HepG2 (cell line): ENCODE data around the gene LRIT2. TPM values are rescaled to one million over a fixed set of nuclear protein-coding genes. Genes with fewer than 3 reads are reported as not detected.

Experiments
- ATAC-seq: fragments of 200-7000 bp; cut with Tn5 transposase; 3 replicates; pipeline ENCODE4 v1.9.1; 2020; ENCODE audit warnings: mild to moderate bottlenecking, moderate library complexity
- BruUV-seq: library from RNA; stranded (reverse); fragments of 400-500 nt; replicated peaks from 2 replicates; lab custom pipeline; 2021; lab: Mats Ljungman, UMichigan
- CTCF ChIA-PET: fragments of 300-600 bp; formaldehyde crosslinking; extraction: SDS; loops from one replicate; lab custom pipeline; 2021; ENCODE audit warnings: low total read pairs, inconsistent platforms, low intra/inter-chr PET ratio; lab: Yijun Ruan, JAX
- POLR2A ChIA-PET: fragments of 350-600 bp; sonication (Branson Sonifier 250); formaldehyde crosslinking; loops from one replicate; lab custom pipeline; 2020; ENCODE audit warnings: antibody characterized with exemption, inconsistent platforms; lab: Yijun Ruan, JAX
- DNase-seq: peaks from one replicate; pipeline ENCODE4 v3.0.0-alpha.2; 2015; ENCODE audit warnings: low spot score
- FAIRE-seq: peaks from 3 replicates; lab custom pipeline; 2011; peaks lifted over from hg19 to GRCh38; lab: Jason Lieb, UNC
- H2AFZ ChIP-seq: one replicate; pipeline ENCODE4 v1.6.1; 2011; ENCODE audit warnings: low read length, inconsistent platforms
- H3K27ac ChIP-seq: fragments of 300-600 bp; 3 replicates; pipeline ENCODE4 v1.8.0; 2011; ENCODE audit warnings: mixed run types, mild to moderate bottlenecking, mixed read lengths, low read length, inconsistent platforms; ENCODE audit not compliant: insufficient read depth; ENCODE audit errors: extremely low read length
- H3K27me3 ChIP-seq, 2 experiments: fragments of 200-600 bp in 1 of 2; 2 replicates in 1 of 2; 3 replicates in 1 of 2; pipeline versions ENCODE4 v1.6.0 to v1.8.0; 2011; ENCODE audit warnings: low read length in 2 of 2, mild to moderate bottlenecking in 2 of 2, moderate library complexity in 2 of 2, inconsistent platforms in 1 of 2; ENCODE audit not compliant: insufficient read depth in 2 of 2, control insufficient read depth in 1 of 2
- H3K36me3 ChIP-seq, 2 experiments: fragments of 200-600 bp in 1 of 2; replicated peaks in 1 of 2; 2 replicates in 1 of 2; 3 replicates in 1 of 2; pipeline versions ENCODE4 v1.5.1 to v1.8.0; 2011; ENCODE audit warnings: low read length in 2 of 2, inconsistent platforms in 1 of 2; ENCODE audit not compliant: insufficient read depth in 2 of 2, control insufficient read depth in 1 of 2
- H3K4me1 ChIP-seq: 2 replicates; pipeline ENCODE4 v1.5.1; 2012; ENCODE audit warnings: low read length, inconsistent platforms; ENCODE audit not compliant: insufficient read depth
- H3K4me2 ChIP-seq: 2 replicates; pipeline ENCODE4 v1.6.0; 2011; ENCODE audit warnings: low read depth, low read length, inconsistent platforms
- H3K4me3 ChIP-seq, 3 experiments: fragments of 200-600 bp in 1 of 3; sonication (generic), shearing (Covaris generic) in 1 of 3; replicated peaks in 1 of 3; 2 replicates each; pipeline ENCODE4 v1.5.1; 2011 to 2016; ENCODE audit warnings: low read length in 3 of 3, inconsistent platforms in 2 of 3, low read depth in 2 of 3, mild to moderate bottlenecking in 2 of 3, control low read depth in 1 of 3, mixed read lengths in 1 of 3; ENCODE audit not compliant: insufficient read depth in 1 of 3
- H3K79me2 ChIP-seq: one replicate; pipeline ENCODE4 v1.6.1; 2011; ENCODE audit warnings: low read length, inconsistent platforms; ENCODE audit not compliant: insufficient read depth
- H3K9ac ChIP-seq: 2 replicates; pipeline ENCODE4 v1.6.0; 2011; ENCODE audit warnings: mild to moderate bottlenecking, low read depth, low read length, inconsistent platforms; ENCODE audit not compliant: insufficient read depth
- H3K9me3 ChIP-seq: 2 replicates; pipeline ENCODE4 v1.5.1; 2012; ENCODE audit warnings: mild to moderate bottlenecking, low read length
- H4K20me1 ChIP-seq: 2 replicates; pipeline ENCODE4 v1.6.0; 2011; ENCODE audit warnings: inconsistent platforms, mild to moderate bottlenecking, low read length, moderate library complexity; ENCODE audit not compliant: insufficient read depth
- CEBPB ChIP-seq: IDR thresholded peaks from 2 replicates; pipeline ENCODE4 v1.6.1; 2011; ENCODE audit warnings: low read depth, low read length, improper control_type of control experiment, borderline replicate concordance
- CEBPG ChIP-seq: IDR thresholded peaks from 2 replicates; pipeline ENCODE4 v1.6.1; 2016
- FOXA3 ChIP-seq: IDR thresholded peaks from 2 replicates; pipeline ENCODE4 v1.6.1; 2016; ENCODE audit warnings: missing genetic modification reagents, missing compliant biosample characterization
- HNF4A ChIP-seq: sonication (generic); formaldehyde crosslinking; IDR thresholded peaks from 2 replicates; pipeline ENCODE4 v1.4.0; 2020; ENCODE audit warnings: missing genetic modification reagents
- HOXA7 ChIP-seq: sonication (generic); formaldehyde crosslinking; IDR thresholded peaks from 2 replicates; pipeline ENCODE4 v1.8.1; 2022; ENCODE audit warnings: mild to moderate bottlenecking, missing genetic modification reagents, moderate library complexity
- NR2F1 ChIP-seq, 2 experiments: fragments of 450-650 bp in 1 of 2; formaldehyde crosslinking in 1 of 2; IDR thresholded peaks; 2 replicates each; pipeline versions ENCODE4 v1.5.0 to v1.6.1; 2016 to 2020; ENCODE audit warnings: mild to moderate bottlenecking in 1 of 2, missing compliant biosample characterization in 1 of 2, missing genetic modification reagents in 1 of 2, moderate library complexity in 1 of 2
- NR2F6 ChIP-seq, 2 experiments: IDR thresholded peaks; 2 replicates each; pipeline ENCODE4 v1.6.1; 2016; ENCODE audit warnings: antibody characterized with exemption in 1 of 2, mild to moderate bottlenecking in 1 of 2
- SMC3 ChIP-seq: IDR thresholded peaks from 2 replicates; pipeline ENCODE4 v1.6.1; 2011; ENCODE audit warnings: low read length, improper control_type of control experiment
- ZFP37 ChIP-seq: sonication (generic); formaldehyde crosslinking; IDR thresholded peaks from 2 replicates; pipeline ENCODE4 v1.4.0; 2020; ENCODE audit warnings: missing genetic modification reagents, borderline replicate concordance
- WGBS: methylation state at CpG from one replicate; pipeline ENCODE4 v1.1.6; 2017; ENCODE audit warnings: low lambda C conversion rate; 5-methylcytosine and 5-hydroxymethylcytosine counted together
- in situ Hi-C: cut with HindIII; loops from 2 replicates; pipeline ENCODE4 v1.10.0; 2017; ENCODE audit warnings: low pct_unique_long_range_greater_than_20kb; ENCODE audit not compliant: extremely low pct_ligation_motif_present
- intact Hi-C: fragments of 100-400 bp; cut with micrococcal nuclease; formaldehyde crosslinking; loops from one replicate; pipeline ENCODE4 v1.10.0; 2022; ENCODE audit not compliant: unreplicated experiment
- polyA plus RNA-seq, 8 experiments: library from polyadenylated mRNA; depleted of rRNA in 3 of 8; stranded (reverse) in 7 of 8; unstranded in 1 of 8; fragments of >200 nt; fragmentation: Illumina TruSeq in 4 of 8; extraction: Trizol in 4 of 8; gene quantifications; 2 replicates each; pipeline versions ENCODE4 v1.2.1 to v1.2.3, GENCODE V29; 2011 to 2016; ENCODE audit warnings: low read depth in 4 of 8, missing spikeins in 1 of 8, mixed read lengths in 1 of 8; ENCODE audit not compliant: insufficient read depth in 1 of 8
- total RNA-seq, 5 experiments: library from RNA; depleted of rRNA; stranded (reverse); fragments of >200 nt; fragmentation: Illumina TruSeq; extraction: Trizol; gene quantifications; 2 replicates each; pipeline ENCODE4 v1.2.3, GENCODE V29; 2016; ENCODE audit warnings: low read depth in 1 of 5
- TF ChIP-seq, protein P1 (sequence below): sonication (generic); formaldehyde crosslinking; IDR thresholded peaks from 2 replicates; pipeline ENCODE4 v1.5.0; 2020; ENCODE audit warnings: mild to moderate bottlenecking, missing genetic modification reagents, moderate library complexity
- TF ChIP-seq, protein P2 (sequence below): sonication (generic); formaldehyde crosslinking; IDR thresholded peaks from 2 replicates; pipeline ENCODE4 v1.4.0; 2020; ENCODE audit warnings: low read depth, missing genetic modification reagents
- TF ChIP-seq, protein P3 (sequence below): sonication (generic); formaldehyde crosslinking; IDR thresholded peaks from 2 replicates; pipeline ENCODE4 v1.8.0; 2022; ENCODE audit warnings: mild to moderate bottlenecking, missing genetic modification reagents; ENCODE audit not compliant: insufficient replicate concordance

LRIT2 gene
- total and polyA plus RNA-seq, 2 of the 13 experiments (the other 11 are each of a cell fraction or from before 2014, with no cell fraction given) = not detected

DNA sequence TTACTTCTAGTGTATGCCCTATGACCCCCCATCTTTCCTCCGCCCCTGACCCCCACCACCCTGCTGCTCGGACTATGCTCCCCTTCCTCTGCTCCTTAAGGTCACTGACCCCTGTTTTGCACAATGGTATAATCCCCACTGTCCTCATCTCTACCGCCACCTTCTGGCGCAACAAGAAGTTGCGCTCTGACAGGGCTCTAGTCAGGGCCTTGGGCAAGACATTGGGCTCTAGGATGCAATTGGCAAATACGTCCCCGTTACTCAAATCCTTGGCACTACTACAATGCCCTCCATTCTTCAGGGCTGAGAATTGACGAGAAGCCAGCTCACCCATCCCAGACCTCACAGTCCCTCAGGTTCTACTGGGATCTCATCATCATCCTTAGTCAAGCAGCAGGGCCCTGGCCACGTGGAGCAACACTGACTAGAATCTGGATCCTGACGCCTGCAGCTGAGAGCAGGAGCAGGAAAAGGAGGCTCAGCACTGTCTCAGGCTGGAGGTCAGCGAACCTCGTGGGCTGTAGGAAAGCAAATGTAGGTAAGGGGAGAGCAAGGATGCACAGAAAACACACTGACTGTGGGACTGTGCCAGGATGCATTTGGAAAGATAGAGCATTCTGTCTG lies 10.6 kb downstream of the LRIT2 start:
- H3K79me2 ChIP-seq = no peaks in the 10 kb centered on the region
- DNase-seq = peak; percentile 24
- H3K27ac ChIP-seq = no peak overlapping the region
- H4K20me1 ChIP-seq = no peaks in the 10 kb centered on the region
- H2AFZ ChIP-seq = no peak overlapping the region
- H3K27me3 ChIP-seq = no peaks in the 10 kb centered on the region; a peak in 1 of 5 replicates
- TF ChIP-seq SMC3 = 0 out of 2 replicates have a peak, but pooled peaks have one; percentile 9
- TF ChIP-seq HOXA7 (CRISPR knock-in tag) = no peak
- peak; percentile 33; the same call in 1 of the 2 replicates for TF ChIP-seq HNF4A (CRISPR knock-in tag)
- 0 out of 2 replicates have a peak, but pooled peaks have one; percentile 0 for TF ChIP-seq CEBPB
- no peak for TF ChIP-seq ZFP37 (CRISPR knock-in tag)
- TF ChIP-seq FOXA3 (CRISPR knock-in tag) = no peak
- TF ChIP-seq, protein P1, sequence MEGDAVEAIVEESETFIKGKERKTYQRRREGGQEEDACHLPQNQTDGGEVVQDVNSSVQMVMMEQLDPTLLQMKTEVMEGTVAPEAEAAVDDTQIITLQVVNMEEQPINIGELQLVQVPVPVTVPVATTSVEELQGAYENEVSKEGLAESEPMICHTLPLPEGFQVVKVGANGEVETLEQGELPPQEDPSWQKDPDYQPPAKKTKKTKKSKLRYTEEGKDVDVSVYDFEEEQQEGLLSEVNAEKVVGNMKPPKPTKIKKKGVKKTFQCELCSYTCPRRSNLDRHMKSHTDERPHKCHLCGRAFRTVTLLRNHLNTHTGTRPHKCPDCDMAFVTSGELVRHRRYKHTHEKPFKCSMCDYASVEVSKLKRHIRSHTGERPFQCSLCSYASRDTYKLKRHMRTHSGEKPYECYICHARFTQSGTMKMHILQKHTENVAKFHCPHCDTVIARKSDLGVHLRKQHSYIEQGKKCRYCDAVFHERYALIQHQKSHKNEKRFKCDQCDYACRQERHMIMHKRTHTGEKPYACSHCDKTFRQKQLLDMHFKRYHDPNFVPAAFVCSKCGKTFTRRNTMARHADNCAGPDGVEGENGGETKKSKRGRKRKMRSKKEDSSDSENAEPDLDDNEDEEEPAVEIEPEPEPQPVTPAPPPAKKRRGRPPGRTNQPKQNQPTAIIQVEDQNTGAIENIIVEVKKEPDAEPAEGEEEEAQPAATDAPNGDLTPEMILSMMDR (CRISPR knock-in tag) = peak; percentile 42
- peak; percentile 50; the same call in 1 of the 2 replicates for TF ChIP-seq NR2F6 (IDR thresholded peaks at IDR 0.05)
- peak; percentile 59 for TF ChIP-seq NR2F6 (CRISPR knock-in tag; IDR thresholded peaks at IDR 0.05)
- TF ChIP-seq, protein P2, sequence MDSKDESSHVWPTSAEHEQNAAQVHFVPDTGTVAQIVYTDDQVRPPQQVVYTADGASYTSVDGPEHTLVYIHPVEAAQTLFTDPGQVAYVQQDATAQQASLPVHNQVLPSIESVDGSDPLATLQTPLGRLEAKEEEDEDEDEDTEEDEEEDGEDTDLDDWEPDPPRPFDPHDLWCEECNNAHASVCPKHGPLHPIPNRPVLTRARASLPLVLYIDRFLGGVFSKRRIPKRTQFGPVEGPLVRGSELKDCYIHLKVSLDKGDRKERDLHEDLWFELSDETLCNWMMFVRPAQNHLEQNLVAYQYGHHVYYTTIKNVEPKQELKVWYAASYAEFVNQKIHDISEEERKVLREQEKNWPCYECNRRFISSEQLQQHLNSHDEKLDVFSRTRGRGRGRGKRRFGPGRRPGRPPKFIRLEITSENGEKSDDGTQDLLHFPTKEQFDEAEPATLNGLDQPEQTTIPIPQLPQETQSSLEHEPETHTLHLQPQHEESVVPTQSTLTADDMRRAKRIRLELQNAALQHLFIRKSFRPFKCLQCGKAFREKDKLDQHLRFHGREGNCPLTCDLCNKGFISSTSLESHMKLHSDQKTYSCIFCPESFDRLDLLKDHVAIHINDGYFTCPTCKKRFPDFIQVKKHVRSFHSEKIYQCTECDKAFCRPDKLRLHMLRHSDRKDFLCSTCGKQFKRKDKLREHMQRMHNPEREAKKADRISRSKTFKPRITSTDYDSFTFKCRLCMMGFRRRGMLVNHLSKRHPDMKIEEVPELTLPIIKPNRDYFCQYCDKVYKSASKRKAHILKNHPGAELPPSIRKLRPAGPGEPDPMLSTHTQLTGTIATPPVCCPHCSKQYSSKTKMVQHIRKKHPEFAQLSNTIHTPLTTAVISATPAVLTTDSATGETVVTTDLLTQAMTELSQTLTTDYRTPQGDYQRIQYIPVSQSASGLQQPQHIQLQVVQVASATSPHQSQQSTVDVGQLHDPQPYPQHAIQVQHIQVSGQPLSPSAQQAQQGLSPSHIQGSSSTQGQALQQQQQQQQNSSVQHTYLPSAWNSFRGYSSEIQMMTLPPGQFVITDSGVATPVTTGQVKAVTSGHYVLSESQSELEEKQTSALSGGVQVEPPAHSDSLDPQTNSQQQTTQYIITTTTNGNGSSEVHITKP (CRISPR knock-in tag) = peak; percentile 57; the same call in 1 of the 2 replicates
- TF ChIP-seq, protein P3, sequence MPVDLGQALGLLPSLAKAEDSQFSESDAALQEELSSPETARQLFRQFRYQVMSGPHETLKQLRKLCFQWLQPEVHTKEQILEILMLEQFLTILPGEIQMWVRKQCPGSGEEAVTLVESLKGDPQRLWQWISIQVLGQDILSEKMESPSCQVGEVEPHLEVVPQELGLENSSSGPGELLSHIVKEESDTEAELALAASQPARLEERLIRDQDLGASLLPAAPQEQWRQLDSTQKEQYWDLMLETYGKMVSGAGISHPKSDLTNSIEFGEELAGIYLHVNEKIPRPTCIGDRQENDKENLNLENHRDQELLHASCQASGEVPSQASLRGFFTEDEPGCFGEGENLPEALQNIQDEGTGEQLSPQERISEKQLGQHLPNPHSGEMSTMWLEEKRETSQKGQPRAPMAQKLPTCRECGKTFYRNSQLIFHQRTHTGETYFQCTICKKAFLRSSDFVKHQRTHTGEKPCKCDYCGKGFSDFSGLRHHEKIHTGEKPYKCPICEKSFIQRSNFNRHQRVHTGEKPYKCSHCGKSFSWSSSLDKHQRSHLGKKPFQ = no peak
- 0 out of 4 replicates have a peak, but pooled peaks of 1 of the 2 experiments have one; percentile 44 for TF ChIP-seq NR2F1 (CRISPR knock-in tag; IDR thresholded peaks at IDR 0.05)
- TF ChIP-seq CEBPG = 0 out of 2 replicates have a peak, but pooled peaks have one; percentile 15
- TF ChIP-seq, all 625 proteins: peak for 8
- Histone ChIP-seq H3K4me1 (no peaks in the 10 kb centered on the region), H3K9me3 (peaks cover 6% of the 10 kb centered on the region; the same call in 1 of the 2 replicates), H3K4me3 (no peak overlapping the region), H3K4me2 (no peak overlapping the region), H3K9ac (no peak overlapping the region), H3K36me3 (no peaks in the 10 kb centered on the region)
- FAIRE-seq (no peak), ATAC-seq (peak; percentile 72)
- in situ Hi-C loops = no loop called here
- no TSS peak for BruUV-seq
- 14% methylated on average over 12 of the region's 12 CpGs for WGBS
- intact Hi-C loops = no loop called here
- POLR2A ChIA-PET = interaction anchor here (1.4 kb wide), 1 partner anchor 75 kb away, joined by 3 read pairs; no protein-coding TSS in a partner anchor
- CTCF ChIA-PET = no interaction called here
